HG03097 (cell line): ENCODE measurements around the gene TTC36.
A peak's percentile ranks its signal among the peaks of the same experiment; 100 is the strongest.
"Not testable (repeated sequence)": the region's sequence is repeated elsewhere in the genome, so short reads cannot be mapped to it uniquely, and the experiment has no call there.

Experiments
- ATAC-seq: cut with Tn5 transposase; IDR thresholded peaks from one replicate; pipeline ENCODE4 v1.9.1; 2021; ENCODE audit not compliant: unreplicated experiment, low FRiP score

The TTC36 gene

GRCh38 chr11:118531597-118532084 is 4.4 kb downstream of the TTC36 start:
- ATAC-seq = no peak

GRCh38 chr11:118532091-118532490 is 4.8 kb downstream of the TTC36 start:
- ATAC-seq = no peak

- ATAC-seq = no peak
Measured at GRCh38 chr11:118532852-118533768, 5.8 kb downstream of the TTC36 start.

- ATAC-seq = no peak
Measured at GRCh38 chr11:118533769-118534729, 6.8 kb downstream of the TTC36 start.

- no peak for ATAC-seq
Measured at GRCh38 chr11:118535261-118535660, 8.0 kb downstream of the TTC36 start.

GRCh38 chr11:118536726-118537125 is 9.5 kb downstream of the TTC36 start:
- no peak for ATAC-seq

GRCh38 chr11:118537409-118537980 is 10.2 kb downstream of the TTC36 start:
- no peak for ATAC-seq

GRCh38 chr11:118544010-118544646 is 16.9 kb downstream of the TTC36 start:
- no peak for ATAC-seq

- no peak for ATAC-seq
Measured at GRCh38 chr11:118544647-118545010, 17.4 kb downstream of the TTC36 start.

- no peak for ATAC-seq
Measured at GRCh38 chr11:118545533-118545932, 18.3 kb downstream of the TTC36 start.

GRCh38 chr11:118547132-118547531 is 19.9 kb downstream of the TTC36 start:
- no peak for ATAC-seq

- no peak for ATAC-seq
Measured at GRCh38 chr11:118552341-118552740, 25.1 kb downstream of the TTC36 start.

GRCh38 chr11:118560806-118561205 is 33.5 kb downstream of the TTC36 start:
- no peak for ATAC-seq

GRCh38 chr11:118565051-118565450 is 37.8 kb downstream of the TTC36 start:
- no peak for ATAC-seq

GRCh38 chr11:118569670-118570069 is 42.4 kb downstream of the TTC36 start:
- ATAC-seq = no peak

GRCh38 chr11:118570787-118571186 is 43.5 kb downstream of the TTC36 start:
- ATAC-seq = no peak

- ATAC-seq = not testable (repeated sequence)
Measured at GRCh38 chr11:118571701-118572060, 44.4 kb downstream of the TTC36 start.

- ATAC-seq = peak; percentile 69
Measured at GRCh38 chr11:118572061-118572980, 45.0 kb downstream of the TTC36 start, which contains the start of gene ARCN1. TSS of gene ARCN1 (plus strand) at chr11:118572409. CDS start at chr11:118572548, 139 bp downstream.

GRCh38 chr11:118572981-118573550 is 45.8 kb downstream of the TTC36 start:
- ATAC-seq = peak; percentile 25
